Measurements from ENCODE around the gene MLLT6. TPM values are rescaled to one million over a fixed set of nuclear protein-coding genes. Genes with fewer than 3 reads are reported as not detected.
"Not testable (repeated sequence)": the region's sequence is repeated elsewhere in the genome, so short reads cannot be mapped to it uniquely, and the experiment has no call there.

MLLT6 gene
- total and polyA plus RNA-seq, 2 of the 13 experiments (the other 11 are each of a cell fraction or from before 2014, with no cell fraction given) = 50.7 to 69.5 TPM

GRCh38 chr17:38725066-38725465 lies 20.0 kb downstream of the MLLT6 start:
- H3K9me3 ChIP-seq (ENCODE audit: low read length) = no peaks in the 10 kb centered on the region
- no peak for ATAC-seq
- H3K27ac ChIP-seq (ENCODE audit: extremely low read length, insufficient read depth, low read length) = no peak overlapping the region
- TF ChIP-seq, protein P1, sequence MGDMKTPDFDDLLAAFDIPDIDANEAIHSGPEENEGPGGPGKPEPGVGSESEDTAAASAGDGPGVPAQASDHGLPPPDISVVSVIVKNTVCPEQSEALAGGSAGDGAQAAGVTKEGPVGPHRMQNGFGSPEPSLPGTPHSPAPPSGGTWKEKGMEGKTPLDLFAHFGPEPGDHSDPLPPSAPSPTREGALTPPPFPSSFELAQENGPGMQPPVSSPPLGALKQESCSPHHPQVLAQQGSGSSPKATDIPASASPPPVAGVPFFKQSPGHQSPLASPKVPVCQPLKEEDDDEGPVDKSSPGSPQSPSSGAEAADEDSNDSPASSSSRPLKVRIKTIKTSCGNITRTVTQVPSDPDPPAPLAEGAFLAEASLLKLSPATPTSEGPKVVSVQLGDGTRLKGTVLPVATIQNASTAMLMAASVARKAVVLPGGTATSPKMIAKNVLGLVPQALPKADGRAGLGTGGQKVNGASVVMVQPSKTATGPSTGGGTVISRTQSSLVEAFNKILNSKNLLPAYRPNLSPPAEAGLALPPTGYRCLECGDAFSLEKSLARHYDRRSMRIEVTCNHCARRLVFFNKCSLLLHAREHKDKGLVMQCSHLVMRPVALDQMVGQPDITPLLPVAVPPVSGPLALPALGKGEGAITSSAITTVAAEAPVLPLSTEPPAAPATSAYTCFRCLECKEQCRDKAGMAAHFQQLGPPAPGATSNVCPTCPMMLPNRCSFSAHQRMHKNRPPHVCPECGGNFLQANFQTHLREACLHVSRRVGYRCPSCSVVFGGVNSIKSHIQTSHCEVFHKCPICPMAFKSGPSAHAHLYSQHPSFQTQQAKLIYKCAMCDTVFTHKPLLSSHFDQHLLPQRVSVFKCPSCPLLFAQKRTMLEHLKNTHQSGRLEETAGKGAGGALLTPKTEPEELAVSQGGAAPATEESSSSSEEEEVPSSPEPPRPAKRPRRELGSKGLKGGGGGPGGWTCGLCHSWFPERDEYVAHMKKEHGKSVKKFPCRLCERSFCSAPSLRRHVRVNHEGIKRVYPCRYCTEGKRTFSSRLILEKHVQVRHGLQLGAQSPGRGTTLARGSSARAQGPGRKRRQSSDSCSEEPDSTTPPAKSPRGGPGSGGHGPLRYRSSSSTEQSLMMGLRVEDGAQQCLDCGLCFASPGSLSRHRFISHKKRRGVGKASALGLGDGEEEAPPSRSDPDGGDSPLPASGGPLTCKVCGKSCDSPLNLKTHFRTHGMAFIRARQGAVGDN (CRISPR knock-in tag; IDR thresholded peaks at IDR 0.05) = 0 out of 2 replicates have a peak, but pooled peaks have one; percentile 10
- TF ChIP-seq NFIB (CRISPR knock-in tag; IDR thresholded peaks at IDR 0.05; ENCODE audit: borderline replicate concordance) = no peak
- no peaks in the 10 kb centered on the region for H3K79me2 ChIP-seq (ENCODE audit: insufficient read depth, low read length)
- in situ Hi-C loops (cut with HindIII; ENCODE audit: extremely low pct_ligation_motif_present, low pct_unique_long_range_greater_than_20kb) (no loop called here), intact Hi-C loops (cut with micrococcal nuclease; ENCODE audit: unreplicated experiment) (no loop called here)
- no peaks in the 10 kb centered on the region for H3K27me3 ChIP-seq (ENCODE audit: control insufficient read depth in 1 of 2, insufficient read depth in 2 of 2, low read length in 2 of 2)
- DNase-seq (ENCODE audit: low spot score) = no peak
- H3K9ac ChIP-seq (ENCODE audit: insufficient read depth, low read depth, low read length) = no peak overlapping the region
- 96% methylated on average over 10 of the region's 10 CpGs for WGBS (ENCODE audit: low lambda C conversion rate)
- H3K4me2 ChIP-seq (ENCODE audit: low read depth, low read length) = no peak overlapping the region
- H3K4me1 ChIP-seq (ENCODE audit: insufficient read depth, low read length) = peaks cover 29% of the 10 kb centered on the region
- no peaks in the 10 kb centered on the region for H4K20me1 ChIP-seq (ENCODE audit: insufficient read depth, low read length)
- CTCF ChIA-PET (ENCODE audit: low intra/inter-chr PET ratio, low total read pairs) = no interaction called here
- no TSS peak for BruUV-seq (replicated peaks)
- FAIRE-seq = no peak
- no peak overlapping the region for H2AFZ ChIP-seq (ENCODE audit: low read length)
- POLR2A ChIA-PET = interaction anchor here (1.1 to 5.5 kb wide), 3 partner anchors 15 to 51 kb away, joined by 3 to 38 read pairs (median 4); partner anchors contain the start of gene MLLT6
- H3K36me3 ChIP-seq (replicated peaks in 1 of 2; ENCODE audit: control insufficient read depth in 1 of 2, insufficient read depth in 2 of 2, low read length in 2 of 2) = peaks cover 26 to 36% of the 10 kb centered on the region in 2 experiments; a peak in 4 of 5 replicates
- H3K4me3 ChIP-seq (replicated peaks in 1 of 3; ENCODE audit: insufficient read depth in 1 of 3, low read depth in 2 of 3, low read length in 3 of 3) = no peak overlapping the region

DNA sequence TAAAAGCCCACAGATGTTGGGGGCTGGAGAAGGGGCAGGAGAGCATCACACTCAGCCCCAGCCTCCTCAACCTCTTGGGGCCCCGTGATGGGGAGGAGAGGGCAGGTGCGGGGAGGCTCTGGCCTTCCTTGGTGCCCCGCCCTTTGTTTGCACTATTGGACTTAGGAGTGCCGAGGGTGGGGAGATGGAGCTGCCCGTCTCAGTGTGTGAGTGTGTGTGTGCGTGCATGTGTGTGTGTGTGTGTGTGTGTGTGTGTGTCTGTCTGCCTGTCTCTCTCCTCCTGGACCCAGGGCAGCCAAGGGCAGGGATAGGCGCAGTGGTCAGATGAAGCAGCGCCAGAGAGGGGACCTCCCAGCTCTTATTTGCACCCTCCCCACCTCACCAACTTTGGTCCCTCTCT lies 21.1 kb downstream of the MLLT6 start:
- H3K9ac ChIP-seq (ENCODE audit: insufficient read depth, low read depth, low read length); H3K9me3 ChIP-seq (ENCODE audit: low read length); FAIRE-seq; ATAC-seq; H3K4me2 ChIP-seq (ENCODE audit: low read depth, low read length); H3K79me2 ChIP-seq (ENCODE audit: insufficient read depth, low read length); H3K27ac ChIP-seq (ENCODE audit: extremely low read length, insufficient read depth, low read length); H4K20me1 ChIP-seq (ENCODE audit: insufficient read depth, low read length); BruUV-seq (replicated peaks); intact Hi-C loops (cut with micrococcal nuclease; ENCODE audit: unreplicated experiment); H3K4me3 ChIP-seq (replicated peaks in 1 of 3; ENCODE audit: insufficient read depth in 1 of 3, low read depth in 2 of 3, low read length in 3 of 3); CTCF ChIA-PET (ENCODE audit: low intra/inter-chr PET ratio, low total read pairs); in situ Hi-C loops (cut with HindIII; ENCODE audit: extremely low pct_ligation_motif_present, low pct_unique_long_range_greater_than_20kb); H3K27me3 ChIP-seq (ENCODE audit: control insufficient read depth in 1 of 2, insufficient read depth in 2 of 2, low read length in 2 of 2); DNase-seq (ENCODE audit: low spot score); H2AFZ ChIP-seq (ENCODE audit: low read length): not testable (repeated sequence)
- Histone ChIP-seq H3K4me1 (ENCODE audit: insufficient read depth, low read length) (peaks cover 22% of the 10 kb centered on the region), H3K36me3 (replicated peaks in 1 of 2; ENCODE audit: control insufficient read depth in 1 of 2, insufficient read depth in 2 of 2, low read length in 2 of 2) (peaks cover 19 to 27% of the 10 kb centered on the region in 2 experiments; a peak in 4 of 5 replicates)
- WGBS (ENCODE audit: low lambda C conversion rate) = 65% methylated on average over 8 of the region's 8 CpGs
- POLR2A ChIA-PET = interaction anchor here (1.1 to 5.5 kb wide), 4 partner anchors 9 to 52 kb away, joined by 3 to 38 read pairs (median 5); partner anchors contain the start of gene MLLT6
- TF ChIP-seq, protein P1 (CRISPR knock-in tag; IDR thresholded peaks at IDR 0.05) = peak; percentile 29; the same call in 1 of the 2 replicates

Data from HepG2 (cell line).